Measurements from ENCODE around the gene PTOV1. TPM values are rescaled to one million over a fixed set of nuclear protein-coding genes. Genes with fewer than 3 reads are reported as not detected.

The PTOV1 gene
- total RNA-seq, 6 experiments from 2014 or later, result 157 to 176 (median 162) TPM

- Mint-ChIP-seq H3K4me3 (no peak overlapping the region), H3K27me3 (ENCODE audit: insufficient read depth) (peaks cover 9% of the 10 kb centered on the region), H3K4me1 (ENCODE audit: low read depth) (peaks cover 20% of the 10 kb centered on the region), H3K9me3 (no peaks in the 10 kb centered on the region), H3K36me3 (ENCODE audit: low read depth) (peaks cover 17% of the 10 kb centered on the region), H3K27ac (no peak overlapping the region; the same call in 1 of the 2 replicates)
- TF ChIP-seq CTCF (IDR thresholded peaks at IDR 0.05), result no peak
- DNase-seq, result no peak
Measured at GRCh38 chr19:49805822-49806619, 44.9 kb upstream of the PTOV1 start.

GRCh38 chr19:49806620-49806959 is 44.4 kb upstream of the PTOV1 start:
- H3K4me3 Mint-ChIP-seq, result no peak overlapping the region
- peaks cover 11% of the 10 kb centered on the region for H3K27me3 Mint-ChIP-seq (ENCODE audit: insufficient read depth)
- peaks cover 20% of the 10 kb centered on the region for H3K4me1 Mint-ChIP-seq (ENCODE audit: low read depth)
- H3K27ac Mint-ChIP-seq, result no peak overlapping the region; the same call in 1 of the 2 replicates
- no peak for TF ChIP-seq CTCF (IDR thresholded peaks at IDR 0.05)
- peaks cover 17% of the 10 kb centered on the region for H3K36me3 Mint-ChIP-seq (ENCODE audit: low read depth)
- no peaks in the 10 kb centered on the region for H3K9me3 Mint-ChIP-seq
- no peak for DNase-seq

- no peak for TF ChIP-seq CTCF (IDR thresholded peaks at IDR 0.05)
- no peak overlapping the region; the same call in 1 of the 2 replicates for H3K27ac Mint-ChIP-seq
- H3K9me3 Mint-ChIP-seq, result no peaks in the 10 kb centered on the region
- H3K4me3 Mint-ChIP-seq, result no peak overlapping the region
- H3K36me3 Mint-ChIP-seq (ENCODE audit: low read depth), result peaks cover 14% of the 10 kb centered on the region
- DNase-seq, result no peak
- peaks cover 22% of the 10 kb centered on the region for H3K4me1 Mint-ChIP-seq (ENCODE audit: low read depth)
- H3K27me3 Mint-ChIP-seq (ENCODE audit: insufficient read depth), result peaks cover 11% of the 10 kb centered on the region
Measured at GRCh38 chr19:49807058-49807903, 43.7 kb upstream of the PTOV1 start.

- TF ChIP-seq CTCF (IDR thresholded peaks at IDR 0.05), result no peak
- peaks cover 11% of the 10 kb centered on the region for H3K36me3 Mint-ChIP-seq (ENCODE audit: low read depth)
- H3K4me1 Mint-ChIP-seq (ENCODE audit: low read depth), result peaks cover 26% of the 10 kb centered on the region
- DNase-seq, result no peak
- H3K4me3 Mint-ChIP-seq, result peak overlapping the region; percentile 89; the same call in 1 of the 2 replicates
- peak overlapping the region; percentile 82; the same call in 1 of the 2 replicates for H3K27ac Mint-ChIP-seq
- H3K9me3 Mint-ChIP-seq, result no peaks in the 10 kb centered on the region
- H3K27me3 Mint-ChIP-seq (ENCODE audit: insufficient read depth), result peaks cover 11% of the 10 kb centered on the region
Measured at GRCh38 chr19:49807904-49808675, 42.9 kb upstream of the PTOV1 start.

- Mint-ChIP-seq H3K36me3 (ENCODE audit: low read depth) (peaks cover 6% of the 10 kb centered on the region), H3K9me3 (no peaks in the 10 kb centered on the region), H3K27me3 (ENCODE audit: insufficient read depth) (peaks cover 11% of the 10 kb centered on the region), H3K4me1 (ENCODE audit: low read depth) (peaks cover 27% of the 10 kb centered on the region), H3K27ac (peak overlapping the region; percentile 82), H3K4me3 (peak overlapping the region; percentile 89)
- DNase-seq, result peak; percentile 57
- TF ChIP-seq CTCF (IDR thresholded peaks at IDR 0.05), result no peak
Measured at GRCh38 chr19:49808711-49809159, 42.2 kb upstream of the PTOV1 start.
